ENCODE results near the gene RARS2.

GRCh38 chr6:87473419-87473903, 116.3 kb downstream of the RARS2 start:
- TF ChIP-seq CTCF (IDR thresholded peaks at IDR 0.05), result no peak
- no peak for TF ChIP-seq POLR2A (IDR thresholded peaks at IDR 0.05)
